ENCODE data around the gene LRRTM4.

DNA sequence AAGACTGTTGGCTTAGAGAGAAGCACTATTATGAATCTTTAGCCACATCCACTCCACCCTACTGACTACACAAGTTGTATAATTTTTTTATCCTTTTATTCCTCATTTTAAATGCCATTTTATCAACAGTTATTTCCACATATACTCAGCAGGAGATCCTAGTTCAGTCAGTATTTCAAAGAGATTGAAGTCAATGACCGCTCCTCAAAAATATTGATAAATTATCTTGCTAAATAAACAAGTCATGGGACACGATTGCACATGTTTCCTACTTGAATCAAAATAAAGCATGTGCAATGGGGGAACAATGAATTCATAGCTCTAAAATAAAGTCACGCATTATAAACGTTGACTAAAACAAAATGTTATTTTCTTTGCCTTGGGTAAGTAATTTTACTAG, 496.5 kb downstream of the LRRTM4 start:
- TF ChIP-seq, protein P1, sequence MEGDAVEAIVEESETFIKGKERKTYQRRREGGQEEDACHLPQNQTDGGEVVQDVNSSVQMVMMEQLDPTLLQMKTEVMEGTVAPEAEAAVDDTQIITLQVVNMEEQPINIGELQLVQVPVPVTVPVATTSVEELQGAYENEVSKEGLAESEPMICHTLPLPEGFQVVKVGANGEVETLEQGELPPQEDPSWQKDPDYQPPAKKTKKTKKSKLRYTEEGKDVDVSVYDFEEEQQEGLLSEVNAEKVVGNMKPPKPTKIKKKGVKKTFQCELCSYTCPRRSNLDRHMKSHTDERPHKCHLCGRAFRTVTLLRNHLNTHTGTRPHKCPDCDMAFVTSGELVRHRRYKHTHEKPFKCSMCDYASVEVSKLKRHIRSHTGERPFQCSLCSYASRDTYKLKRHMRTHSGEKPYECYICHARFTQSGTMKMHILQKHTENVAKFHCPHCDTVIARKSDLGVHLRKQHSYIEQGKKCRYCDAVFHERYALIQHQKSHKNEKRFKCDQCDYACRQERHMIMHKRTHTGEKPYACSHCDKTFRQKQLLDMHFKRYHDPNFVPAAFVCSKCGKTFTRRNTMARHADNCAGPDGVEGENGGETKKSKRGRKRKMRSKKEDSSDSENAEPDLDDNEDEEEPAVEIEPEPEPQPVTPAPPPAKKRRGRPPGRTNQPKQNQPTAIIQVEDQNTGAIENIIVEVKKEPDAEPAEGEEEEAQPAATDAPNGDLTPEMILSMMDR (IDR thresholded peaks at IDR 0.05) = no peak
- TF ChIP-seq POLR2A (IDR thresholded peaks at IDR 0.05) = no peak

All from esophagus squamous epithelium (tissue), 4 donors.